Neuronal stem cell (in vitro differentiated cells): ENCODE data around the gene SULF2.
A peak's percentile ranks its signal among the peaks of the same experiment; 100 is the strongest.

Experiments
- DNase-seq: peaks from one replicate; pipeline ENCODE4 v3.0.0-alpha.2; 2013; ENCODE audit warnings: low spot score
- H2AFZ ChIP-seq: one replicate; pipeline ENCODE4 v1.6.1; 2013; ENCODE audit warnings: mild to moderate bottlenecking, low read length, inconsistent platforms
- H2AK5ac ChIP-seq: 2 replicates; pipeline ENCODE4 v1.6.1; 2013; ENCODE audit warnings: low read depth, mild to moderate bottlenecking, inconsistent platforms, low read length, moderate library complexity, mixed read lengths
- H2BK120ac ChIP-seq: 2 replicates; pipeline ENCODE4 v1.6.1; 2013; ENCODE audit warnings: low read depth, mild to moderate bottlenecking, inconsistent platforms, low read length, moderate library complexity, mixed read lengths
- H2BK12ac ChIP-seq: one replicate; pipeline ENCODE4 v1.6.1; 2013; ENCODE audit warnings: low read length, inconsistent platforms
- H2BK15ac ChIP-seq: 2 replicates; pipeline ENCODE4 v1.6.1; 2013; ENCODE audit warnings: mild to moderate bottlenecking, low read length, inconsistent platforms, mixed read lengths
- H2BK5ac ChIP-seq: one replicate; pipeline ENCODE4 v1.6.1; 2013; ENCODE audit warnings: inconsistent platforms, mild to moderate bottlenecking, low read length, moderate library complexity
- H3K14ac ChIP-seq: one replicate; pipeline ENCODE4 v1.6.1; 2013; ENCODE audit warnings: low read length, inconsistent platforms
- H3K18ac ChIP-seq: 2 replicates; pipeline ENCODE4 v1.6.1; 2013; ENCODE audit warnings: low read length, inconsistent platforms
- H3K23ac ChIP-seq: 2 replicates; pipeline ENCODE4 v1.6.1; 2013; ENCODE audit warnings: low read depth, mild to moderate bottlenecking, mixed read lengths, low read length, inconsistent platforms; ENCODE audit not compliant: poor library complexity
- H3K27ac ChIP-seq: replicated peaks from 3 replicates; pipeline ENCODE4 v1.5.1; 2013; ENCODE audit warnings: low read length, inconsistent platforms
- H3K27me3 ChIP-seq, 3 experiments: 2 replicates each; pipeline ENCODE4 v1.6.1; 2013; ENCODE audit warnings: low read length in 3 of 3, mild to moderate bottlenecking in 2 of 3, inconsistent platforms in 1 of 3, low read depth in 1 of 3, mixed read lengths in 1 of 3, moderate library complexity in 1 of 3; ENCODE audit not compliant: control insufficient read depth in 3 of 3, insufficient read depth in 3 of 3
- H3K36me3 ChIP-seq, 2 donors: replicated peaks in 1 of 2; 2 replicates each; pipeline ENCODE4 v1.6.1; 2013; ENCODE audit warnings: low read length in 2 of 2; ENCODE audit not compliant: control insufficient read depth in 2 of 2, insufficient read depth in 2 of 2
- H3K4ac ChIP-seq: 2 replicates; pipeline ENCODE4 v1.6.1; 2013; ENCODE audit warnings: inconsistent platforms, mild to moderate bottlenecking, low read length, moderate library complexity
- H3K4me1 ChIP-seq, 2 donors: 1 replicate in 1 of 2; 2 replicates in 1 of 2; pipeline ENCODE4 v1.6.1; 2013; ENCODE audit warnings: low read length in 2 of 2, low read depth in 1 of 2; ENCODE audit not compliant: control insufficient read depth in 2 of 2, insufficient read depth in 1 of 2
- H3K4me2 ChIP-seq: one replicate; pipeline ENCODE4 v1.6.1; 2013; ENCODE audit warnings: mild to moderate bottlenecking, low read length, inconsistent platforms; ENCODE audit not compliant: insufficient read depth, poor library complexity, severe bottlenecking
- H3K4me3 ChIP-seq, 2 donors: 2 replicates each; pipeline ENCODE4 v1.5.1; 2013; ENCODE audit warnings: low read length in 2 of 2, mild to moderate bottlenecking in 2 of 2, inconsistent platforms in 1 of 2, moderate library complexity in 1 of 2
- H3K79me1 ChIP-seq: one replicate; pipeline ENCODE4 v1.6.1; 2013; ENCODE audit warnings: low read depth, mild to moderate bottlenecking, inconsistent platforms, low read length, moderate library complexity
- H3K9ac ChIP-seq: one replicate; pipeline ENCODE4 v1.6.1; 2013; ENCODE audit warnings: mild to moderate bottlenecking, low read depth, low read length, inconsistent platforms; ENCODE audit not compliant: poor library complexity
- H3K9me3 ChIP-seq, 2 donors: replicated peaks in 1 of 2; 2 replicates each; pipeline versions ENCODE3 to v1.6.1; 2013; ENCODE audit warnings: low read length in 2 of 2, mild to moderate bottlenecking in 2 of 2, inconsistent platforms in 1 of 2, low read depth in 1 of 2, mixed read lengths in 1 of 2, moderate library complexity in 1 of 2; ENCODE audit not compliant: control insufficient read depth in 2 of 2, insufficient read depth in 1 of 2
- H4K8ac ChIP-seq: one replicate; pipeline ENCODE4 v1.6.1; 2013; ENCODE audit warnings: low read depth, mild to moderate bottlenecking, inconsistent platforms, low read length, moderate library complexity
- H4K91ac ChIP-seq: one replicate; pipeline ENCODE4 v1.6.1; 2013; ENCODE audit warnings: low read length, low read depth, mild to moderate bottlenecking, inconsistent platforms; ENCODE audit not compliant: poor library complexity
- WGBS, 2 donors: extraction: QIAGEN DNeasy Blood & Tissue Kit; methylation state at CpG; one replicate each; pipeline ENCODE4 v1.1.7; 2013; ENCODE audit warnings: missing lambda C conversion rate in 2 of 2, mixed read lengths in 1 of 2; ENCODE audit not compliant: insufficient read length in 2 of 2, insufficient replicate concordance in 1 of 2; ENCODE audit errors: extremely low coverage in 2 of 2; 5-methylcytosine and 5-hydroxymethylcytosine counted together

SULF2 gene

DNA sequence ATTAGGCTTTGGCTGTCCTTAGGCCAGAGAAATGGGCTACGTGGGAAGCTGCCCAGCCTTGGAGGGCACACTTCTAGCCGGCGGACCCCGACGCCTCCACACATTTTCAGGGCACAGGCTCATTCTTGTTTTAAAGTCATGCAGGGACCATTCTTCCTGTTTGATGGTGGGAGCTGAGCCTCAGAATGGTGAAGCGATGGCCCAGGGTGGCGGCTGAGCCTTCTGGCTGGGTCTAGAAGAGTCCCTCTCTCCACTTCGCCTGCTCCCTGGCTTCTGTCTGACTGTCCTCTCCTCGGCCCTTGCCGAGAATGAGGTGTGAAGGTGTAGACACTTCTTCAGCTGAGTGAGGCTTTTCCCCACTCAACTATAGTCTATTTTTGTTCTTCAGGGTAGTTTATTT, 114.4 kb downstream of the SULF2 start:
- Histone ChIP-seq H3K4me2 (no peak overlapping the region), H2AK5ac (no peak overlapping the region), H2BK5ac (no peak overlapping the region), H3K9ac (no peak overlapping the region), H3K4me1 (no peaks in the 10 kb centered on the region), H3K27ac (no peak overlapping the region), H3K18ac (no peak overlapping the region), H2BK15ac (no peak overlapping the region), H3K27me3 (no peaks in the 10 kb centered on the region), H3K23ac (no peak overlapping the region), H2BK12ac (no peak overlapping the region), H3K79me1 (no peaks in the 10 kb centered on the region), H4K8ac (no peak overlapping the region), H3K14ac (no peak overlapping the region), H2BK120ac (no peak overlapping the region), H3K4me3 (no peak overlapping the region), H3K36me3 (peaks cover 6 to 26% of the 10 kb centered on the region in 2 donors), H2AFZ (no peak overlapping the region), H3K4ac (no peak overlapping the region), H4K91ac (no peak overlapping the region), H3K9me3 (no peaks in the 10 kb centered on the region)
- DNase-seq: no peak
- no CpG with 5 or more reads among the region's 10 CpGs for WGBS, 2 donors

DNA sequence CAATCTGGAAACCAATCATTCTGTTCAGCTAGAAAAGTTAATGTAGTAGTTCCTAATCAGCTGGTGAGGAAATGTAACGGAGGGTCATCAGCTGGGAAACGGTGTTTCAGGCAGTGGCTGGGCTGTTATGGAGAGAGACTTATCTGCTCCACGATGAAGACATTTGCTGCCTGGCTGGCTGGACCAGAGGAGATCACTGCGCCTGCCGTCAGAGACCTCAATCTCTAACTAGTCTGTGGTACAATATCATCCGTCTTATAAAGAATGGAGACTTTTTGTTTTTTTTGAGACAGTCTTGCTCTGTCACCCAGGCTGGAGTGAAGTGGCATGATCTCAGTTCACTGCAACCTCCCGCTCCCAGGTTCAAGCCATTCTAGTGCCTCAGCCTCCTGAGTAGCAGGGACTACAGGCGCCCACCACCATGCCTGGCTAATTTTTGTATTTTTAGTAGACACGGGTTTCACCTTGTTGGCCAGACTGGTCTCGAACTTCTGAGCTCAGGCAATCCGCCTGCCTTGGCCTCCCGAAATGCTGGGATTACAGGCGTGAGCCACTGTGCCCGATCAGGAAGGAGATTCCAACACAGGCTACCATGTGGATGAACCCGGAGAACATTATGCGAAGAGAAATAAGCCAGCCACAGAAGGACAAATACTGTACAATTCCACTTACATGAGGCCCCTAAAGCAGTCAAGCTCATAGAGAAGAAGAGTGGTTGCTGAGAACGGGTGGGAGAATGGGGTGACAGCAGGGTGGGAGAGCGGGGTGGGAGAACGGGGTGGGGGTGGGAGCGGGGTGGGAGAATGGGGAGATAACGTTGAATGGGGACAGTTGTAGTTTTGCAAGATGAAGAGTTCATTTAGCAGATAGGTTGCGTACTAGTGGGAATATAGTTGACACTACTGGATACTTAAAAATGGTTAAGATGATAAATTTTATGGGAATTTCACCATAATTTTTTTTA, 115.1 kb downstream of the SULF2 start:
- Histone ChIP-seq H2BK120ac (no peak overlapping the region), H3K14ac (no peak overlapping the region), H4K8ac (no peak overlapping the region), H3K9ac (no peak overlapping the region), H3K9me3 (no peaks in the 10 kb centered on the region), H3K27ac (no peak overlapping the region), H3K27me3 (no peaks in the 10 kb centered on the region), H3K4ac (no peak overlapping the region), H2AK5ac (no peak overlapping the region), H3K79me1 (no peaks in the 10 kb centered on the region), H2BK15ac (no peak overlapping the region), H2AFZ (no peak overlapping the region), H3K4me2 (no peak overlapping the region), H2BK5ac (no peak overlapping the region), H3K23ac (no peak overlapping the region), H3K18ac (no peak overlapping the region), H3K36me3 (peaks cover 6 to 32% of the 10 kb centered on the region in 2 donors), H2BK12ac (no peak overlapping the region), H4K91ac (no peak overlapping the region), H3K4me1 (peaks cover 2 to 5% of the 10 kb centered on the region in 2 donors), H3K4me3 (no peak overlapping the region)
- WGBS, 2 donors: no CpG with 5 or more reads among the region's 22 CpGs
- DNase-seq: no peak

DNA sequence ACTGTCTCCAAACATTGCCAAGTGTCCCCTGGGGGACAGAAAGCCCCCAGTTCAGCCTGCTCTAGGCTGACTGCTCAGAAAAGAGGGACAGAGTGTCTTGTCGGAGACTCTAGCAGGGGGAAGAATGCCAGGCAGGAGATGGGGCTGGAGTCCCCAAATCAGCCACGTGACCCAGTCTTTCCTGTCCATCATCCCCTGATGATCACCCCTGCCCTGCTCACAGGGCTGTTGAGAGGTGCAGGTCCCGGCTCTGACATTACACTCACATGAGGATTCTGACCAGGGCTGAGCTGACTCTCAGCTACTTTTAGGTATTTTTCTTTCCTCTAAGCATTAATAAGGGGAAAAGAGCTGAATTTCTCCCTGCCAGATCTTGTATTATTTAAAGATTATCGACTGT, 115.8 kb downstream of the SULF2 start:
- no peak for DNase-seq
- Histone ChIP-seq H2BK12ac (no peak overlapping the region), H2BK15ac (no peak overlapping the region), H3K36me3 (peaks cover 6 to 31% of the 10 kb centered on the region in 2 donors), H3K23ac (peak overlapping the region; percentile 78), H3K4ac (no peak overlapping the region), H4K91ac (no peak overlapping the region), H4K8ac (no peak overlapping the region), H3K14ac (no peak overlapping the region), H3K4me2 (no peak overlapping the region), H3K4me3 (no peak overlapping the region), H3K27ac (no peak overlapping the region), H3K9ac (no peak overlapping the region), H2BK5ac (peak overlapping the region; percentile 67), H3K27me3 (no peaks in the 10 kb centered on the region), H3K79me1 (no peaks in the 10 kb centered on the region), H2AK5ac (no peak overlapping the region), H2AFZ (no peak overlapping the region), H3K18ac (no peak overlapping the region), H3K4me1 (peaks cover 2 to 5% of the 10 kb centered on the region in 2 donors), H2BK120ac (no peak overlapping the region), H3K9me3 (no peaks in the 10 kb centered on the region)
- no CpG with 5 or more reads among the region's 4 CpGs for WGBS, 2 donors

DNA sequence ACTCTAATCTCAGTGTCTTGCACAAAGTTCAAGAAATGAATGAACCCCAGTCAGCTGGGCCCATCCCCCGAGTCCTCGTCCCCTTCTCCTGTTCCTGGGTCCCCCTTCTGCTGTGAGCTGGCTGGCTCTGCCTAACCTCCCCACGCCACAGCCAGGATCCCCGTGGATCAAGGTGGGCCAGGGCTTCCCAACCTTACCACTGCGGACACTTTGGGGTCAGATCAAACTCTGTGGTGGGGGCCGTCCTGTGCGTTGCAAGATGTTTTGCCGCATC, 116.2 kb downstream of the SULF2 start:
- no peaks in the 10 kb centered on the region for H3K9me3 ChIP-seq
- H2AK5ac ChIP-seq: peak overlapping the region; percentile 40
- H3K4me1 ChIP-seq: peaks cover 2 to 8% of the 10 kb centered on the region in 2 donors
- peaks cover 6 to 27% of the 10 kb centered on the region in 2 donors for H3K36me3 ChIP-seq
- DNase-seq: no peak
- H2BK120ac ChIP-seq: no peak overlapping the region
- no peak overlapping the region for H3K4me3 ChIP-seq
- no peaks in the 10 kb centered on the region for H3K27me3 ChIP-seq
- H2BK5ac ChIP-seq: peak overlapping the region; percentile 67
- H2BK12ac ChIP-seq: no peak overlapping the region
- no peak overlapping the region for H3K4ac ChIP-seq
- H4K8ac ChIP-seq: no peak overlapping the region
- H4K91ac ChIP-seq: no peak overlapping the region
- no peak overlapping the region for H2AFZ ChIP-seq
- WGBS, 2 donors: no CpG with 5 or more reads among the region's 8 CpGs
- no peak overlapping the region for H3K27ac ChIP-seq
- no peak overlapping the region for H2BK15ac ChIP-seq
- H3K79me1 ChIP-seq: no peaks in the 10 kb centered on the region
- H3K14ac ChIP-seq: no peak overlapping the region
- H3K9ac ChIP-seq: no peak overlapping the region
- H3K18ac ChIP-seq: peak overlapping the region; percentile 69
- H3K23ac ChIP-seq: peak overlapping the region; percentile 78
- H3K4me2 ChIP-seq: no peak overlapping the region
